Body of pancreas (tissue), 4 donors: ENCODE results near the gene ATF3.

ENCODE experiments used
- CTCF ChIP-seq, 7 experiments: fragments of 450-650 bp in 4 of 7; fragments of 200-600 bp in 3 of 7; sonication (generic) in 3 of 7; IDR thresholded peaks; one replicate each; pipeline ENCODE4 v1.5.1; 2016 to 2019; ENCODE audit warnings: antibody characterized with exemption in 7 of 7
- POLR2A ChIP-seq, 3 donors: fragments of 450-650 bp; IDR thresholded peaks; one replicate each; pipeline ENCODE4 v1.6.1; 2016; ENCODE audit warnings: antibody characterized with exemption in 3 of 3, mild to moderate bottlenecking in 2 of 3

- no peak for TF ChIP-seq CTCF (IDR thresholded peaks at IDR 0.05)
- TF ChIP-seq POLR2A (IDR thresholded peaks at IDR 0.05), result no peak
Measured at GRCh38 chr1:212612041-212612961, 3.7 kb downstream of the ATF3 start.
